HepG2 (cell line): ENCODE data around the gene KIAA1549. TPM values are rescaled to one million over a fixed set of nuclear protein-coding genes. Genes with fewer than 3 reads are reported as not detected.

Experiments used
- ARNT2 ChIP-seq: sonication (generic); formaldehyde crosslinking; IDR thresholded peaks from 2 replicates; pipeline ENCODE4 v1.8.0; 2022; ENCODE audit warnings: mild to moderate bottlenecking, low read depth, missing genetic modification reagents, moderate library complexity
- CBX1 ChIP-seq: IDR thresholded peaks from one replicate; pipeline ENCODE4 v1.6.1; 2016; ENCODE audit warnings: antibody characterized with exemption, low read depth
- ERF ChIP-seq: IDR thresholded peaks from 2 replicates; pipeline ENCODE4 v1.6.1; 2018; ENCODE audit warnings: missing biosample characterization, missing genetic modification reagents
- KLF11 ChIP-seq: IDR thresholded peaks from 2 replicates; pipeline ENCODE4 v1.6.1; 2016; ENCODE audit warnings: missing compliant biosample characterization
- ONECUT2 ChIP-seq: sonication (generic); formaldehyde crosslinking; IDR thresholded peaks from 2 replicates; pipeline ENCODE4 v1.4.0; 2020; ENCODE audit warnings: missing genetic modification reagents
- PHF21A ChIP-seq: sonication (generic); formaldehyde crosslinking; IDR thresholded peaks from 2 replicates; pipeline ENCODE4 v1.5.0; 2020; ENCODE audit warnings: mild to moderate bottlenecking, missing genetic modification reagents
- SOX5 ChIP-seq: IDR thresholded peaks from 2 replicates; pipeline ENCODE4 v1.6.1; 2016; ENCODE audit warnings: borderline replicate concordance
- ZBTB3 ChIP-seq: sonication (generic); formaldehyde crosslinking; IDR thresholded peaks from 2 replicates; pipeline ENCODE4 v1.4.0; 2020; ENCODE audit warnings: low read depth, mild to moderate bottlenecking, moderate library complexity, missing genetic modification reagents, borderline replicate concordance
- ZFYVE20 ChIP-seq: sonication (generic); formaldehyde crosslinking; IDR thresholded peaks from 2 replicates; pipeline ENCODE4 v1.8.0; 2023; ENCODE audit warnings: low read depth, mild to moderate bottlenecking, moderate library complexity, missing genetic modification reagents, borderline replicate concordance
- ZKSCAN5 ChIP-seq: sonication (generic); formaldehyde crosslinking; IDR thresholded peaks from 2 replicates; pipeline ENCODE4 v1.5.1; 2020; ENCODE audit warnings: mild to moderate bottlenecking, missing genetic modification reagents
- ZNF138 ChIP-seq: sonication (generic); formaldehyde crosslinking; IDR thresholded peaks from 2 replicates; pipeline ENCODE4 v1.5.0; 2020; ENCODE audit warnings: mild to moderate bottlenecking, low read depth, missing genetic modification reagents
- ZNF383 ChIP-seq: sonication (generic); formaldehyde crosslinking; IDR thresholded peaks from 2 replicates; pipeline ENCODE4 v1.4.0; 2020; ENCODE audit warnings: missing genetic modification reagents, mild to moderate bottlenecking, borderline replicate concordance
- polyA plus RNA-seq, 8 experiments: library from polyadenylated mRNA; depleted of rRNA in 3 of 8; stranded (reverse) in 7 of 8; unstranded in 1 of 8; fragments of >200 nt; fragmentation: Illumina TruSeq in 4 of 8; extraction: Trizol in 4 of 8; gene quantifications; 2 replicates each; pipeline versions ENCODE4 v1.2.1 to v1.2.3, GENCODE V29; 2011 to 2016; ENCODE audit warnings: low read depth in 4 of 8, missing spikeins in 1 of 8, mixed read lengths in 1 of 8; ENCODE audit not compliant: insufficient read depth in 1 of 8
- total RNA-seq, 5 experiments: library from RNA; depleted of rRNA; stranded (reverse); fragments of >200 nt; fragmentation: Illumina TruSeq; extraction: Trizol; gene quantifications; 2 replicates each; pipeline ENCODE4 v1.2.3, GENCODE V29; 2016; ENCODE audit warnings: low read depth in 1 of 5
- TF ChIP-seq, protein P1 (sequence below): IDR thresholded peaks from 2 replicates; pipeline ENCODE4 v1.6.1; 2016; ENCODE audit warnings: low read depth, control low read depth
- TF ChIP-seq, protein P2 (sequence below): sonication (generic); formaldehyde crosslinking; IDR thresholded peaks from 2 replicates; pipeline ENCODE4 v1.5.0; 2020; ENCODE audit warnings: missing genetic modification reagents
- TF ChIP-seq, protein P3 (sequence below): IDR thresholded peaks from 2 replicates; pipeline ENCODE4 v1.4.0; 2020; ENCODE audit warnings: mild to moderate bottlenecking, missing genetic modification reagents
- TF ChIP-seq, protein P4 (sequence below): sonication (generic); formaldehyde crosslinking; IDR thresholded peaks from 2 replicates; pipeline ENCODE4 v1.4.0; 2020; ENCODE audit warnings: mild to moderate bottlenecking, missing genetic modification reagents, borderline replicate concordance

KIAA1549 gene
- total and polyA plus RNA-seq, 2 of the 13 experiments (the other 11 are each of a cell fraction or from before 2014, with no cell fraction given) = 1.1 to 1.8 TPM

DNA sequence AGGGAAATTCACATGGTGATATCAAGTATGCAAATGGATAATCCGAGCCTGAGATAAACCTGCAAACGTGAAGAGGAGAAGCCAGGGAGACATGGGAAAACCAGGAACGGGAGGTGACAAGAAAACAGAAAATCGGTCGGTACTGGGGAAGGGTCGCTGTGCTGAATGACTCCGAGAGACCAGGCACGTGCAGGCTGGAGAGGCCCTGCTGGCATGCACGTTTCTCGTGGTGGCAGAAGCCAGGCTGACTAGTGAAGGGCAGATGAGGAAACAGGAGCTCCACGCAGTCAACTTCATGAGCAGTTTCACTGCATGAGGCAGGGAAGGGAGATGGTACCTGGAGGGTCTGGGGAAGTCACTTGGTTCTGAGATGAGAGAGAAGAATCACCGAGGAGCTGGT lies 48.3 kb downstream of the KIAA1549 start (continued):
- TF ChIP-seq, protein P1, sequence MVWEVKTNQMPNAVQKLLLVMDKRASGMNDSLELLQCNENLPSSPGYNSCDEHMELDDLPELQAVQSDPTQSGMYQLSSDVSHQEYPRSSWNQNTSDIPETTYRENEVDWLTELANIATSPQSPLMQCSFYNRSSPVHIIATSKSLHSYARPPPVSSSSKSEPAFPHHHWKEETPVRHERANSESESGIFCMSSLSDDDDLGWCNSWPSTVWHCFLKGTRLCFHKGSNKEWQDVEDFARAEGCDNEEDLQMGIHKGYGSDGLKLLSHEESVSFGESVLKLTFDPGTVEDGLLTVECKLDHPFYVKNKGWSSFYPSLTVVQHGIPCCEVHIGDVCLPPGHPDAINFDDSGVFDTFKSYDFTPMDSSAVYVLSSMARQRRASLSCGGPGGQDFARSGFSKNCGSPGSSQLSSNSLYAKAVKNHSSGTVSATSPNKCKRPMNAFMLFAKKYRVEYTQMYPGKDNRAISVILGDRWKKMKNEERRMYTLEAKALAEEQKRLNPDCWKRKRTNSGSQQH (CRISPR knock-in tag) = no peak
- no peak for TF ChIP-seq ONECUT2 (CRISPR knock-in tag)
- TF ChIP-seq ARNT2 (CRISPR knock-in tag) = no peak
- no peak for TF ChIP-seq PHF21A (CRISPR knock-in tag)
- TF ChIP-seq, protein P2, sequence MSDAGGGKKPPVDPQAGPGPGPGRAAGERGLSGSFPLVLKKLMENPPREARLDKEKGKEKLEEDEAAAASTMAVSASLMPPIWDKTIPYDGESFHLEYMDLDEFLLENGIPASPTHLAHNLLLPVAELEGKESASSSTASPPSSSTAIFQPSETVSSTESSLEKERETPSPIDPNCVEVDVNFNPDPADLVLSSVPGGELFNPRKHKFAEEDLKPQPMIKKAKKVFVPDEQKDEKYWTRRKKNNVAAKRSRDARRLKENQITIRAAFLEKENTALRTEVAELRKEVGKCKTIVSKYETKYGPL (CRISPR knock-in tag) = no peak
- TF ChIP-seq ZBTB3 = no peak
- no peak for TF ChIP-seq KLF11 (CRISPR knock-in tag)
- TF ChIP-seq, protein P3, sequence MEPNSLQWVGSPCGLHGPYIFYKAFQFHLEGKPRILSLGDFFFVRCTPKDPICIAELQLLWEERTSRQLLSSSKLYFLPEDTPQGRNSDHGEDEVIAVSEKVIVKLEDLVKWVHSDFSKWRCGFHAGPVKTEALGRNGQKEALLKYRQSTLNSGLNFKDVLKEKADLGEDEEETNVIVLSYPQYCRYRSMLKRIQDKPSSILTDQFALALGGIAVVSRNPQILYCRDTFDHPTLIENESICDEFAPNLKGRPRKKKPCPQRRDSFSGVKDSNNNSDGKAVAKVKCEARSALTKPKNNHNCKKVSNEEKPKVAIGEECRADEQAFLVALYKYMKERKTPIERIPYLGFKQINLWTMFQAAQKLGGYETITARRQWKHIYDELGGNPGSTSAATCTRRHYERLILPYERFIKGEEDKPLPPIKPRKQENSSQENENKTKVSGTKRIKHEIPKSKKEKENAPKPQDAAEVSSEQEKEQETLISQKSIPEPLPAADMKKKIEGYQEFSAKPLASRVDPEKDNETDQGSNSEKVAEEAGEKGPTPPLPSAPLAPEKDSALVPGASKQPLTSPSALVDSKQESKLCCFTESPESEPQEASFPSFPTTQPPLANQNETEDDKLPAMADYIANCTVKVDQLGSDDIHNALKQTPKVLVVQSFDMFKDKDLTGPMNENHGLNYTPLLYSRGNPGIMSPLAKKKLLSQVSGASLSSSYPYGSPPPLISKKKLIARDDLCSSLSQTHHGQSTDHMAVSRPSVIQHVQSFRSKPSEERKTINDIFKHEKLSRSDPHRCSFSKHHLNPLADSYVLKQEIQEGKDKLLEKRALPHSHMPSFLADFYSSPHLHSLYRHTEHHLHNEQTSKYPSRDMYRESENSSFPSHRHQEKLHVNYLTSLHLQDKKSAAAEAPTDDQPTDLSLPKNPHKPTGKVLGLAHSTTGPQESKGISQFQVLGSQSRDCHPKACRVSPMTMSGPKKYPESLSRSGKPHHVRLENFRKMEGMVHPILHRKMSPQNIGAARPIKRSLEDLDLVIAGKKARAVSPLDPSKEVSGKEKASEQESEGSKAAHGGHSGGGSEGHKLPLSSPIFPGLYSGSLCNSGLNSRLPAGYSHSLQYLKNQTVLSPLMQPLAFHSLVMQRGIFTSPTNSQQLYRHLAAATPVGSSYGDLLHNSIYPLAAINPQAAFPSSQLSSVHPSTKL (CRISPR knock-in tag) = no peak
- TF ChIP-seq ERF (CRISPR knock-in tag) = no peak
- TF ChIP-seq, protein P4, sequence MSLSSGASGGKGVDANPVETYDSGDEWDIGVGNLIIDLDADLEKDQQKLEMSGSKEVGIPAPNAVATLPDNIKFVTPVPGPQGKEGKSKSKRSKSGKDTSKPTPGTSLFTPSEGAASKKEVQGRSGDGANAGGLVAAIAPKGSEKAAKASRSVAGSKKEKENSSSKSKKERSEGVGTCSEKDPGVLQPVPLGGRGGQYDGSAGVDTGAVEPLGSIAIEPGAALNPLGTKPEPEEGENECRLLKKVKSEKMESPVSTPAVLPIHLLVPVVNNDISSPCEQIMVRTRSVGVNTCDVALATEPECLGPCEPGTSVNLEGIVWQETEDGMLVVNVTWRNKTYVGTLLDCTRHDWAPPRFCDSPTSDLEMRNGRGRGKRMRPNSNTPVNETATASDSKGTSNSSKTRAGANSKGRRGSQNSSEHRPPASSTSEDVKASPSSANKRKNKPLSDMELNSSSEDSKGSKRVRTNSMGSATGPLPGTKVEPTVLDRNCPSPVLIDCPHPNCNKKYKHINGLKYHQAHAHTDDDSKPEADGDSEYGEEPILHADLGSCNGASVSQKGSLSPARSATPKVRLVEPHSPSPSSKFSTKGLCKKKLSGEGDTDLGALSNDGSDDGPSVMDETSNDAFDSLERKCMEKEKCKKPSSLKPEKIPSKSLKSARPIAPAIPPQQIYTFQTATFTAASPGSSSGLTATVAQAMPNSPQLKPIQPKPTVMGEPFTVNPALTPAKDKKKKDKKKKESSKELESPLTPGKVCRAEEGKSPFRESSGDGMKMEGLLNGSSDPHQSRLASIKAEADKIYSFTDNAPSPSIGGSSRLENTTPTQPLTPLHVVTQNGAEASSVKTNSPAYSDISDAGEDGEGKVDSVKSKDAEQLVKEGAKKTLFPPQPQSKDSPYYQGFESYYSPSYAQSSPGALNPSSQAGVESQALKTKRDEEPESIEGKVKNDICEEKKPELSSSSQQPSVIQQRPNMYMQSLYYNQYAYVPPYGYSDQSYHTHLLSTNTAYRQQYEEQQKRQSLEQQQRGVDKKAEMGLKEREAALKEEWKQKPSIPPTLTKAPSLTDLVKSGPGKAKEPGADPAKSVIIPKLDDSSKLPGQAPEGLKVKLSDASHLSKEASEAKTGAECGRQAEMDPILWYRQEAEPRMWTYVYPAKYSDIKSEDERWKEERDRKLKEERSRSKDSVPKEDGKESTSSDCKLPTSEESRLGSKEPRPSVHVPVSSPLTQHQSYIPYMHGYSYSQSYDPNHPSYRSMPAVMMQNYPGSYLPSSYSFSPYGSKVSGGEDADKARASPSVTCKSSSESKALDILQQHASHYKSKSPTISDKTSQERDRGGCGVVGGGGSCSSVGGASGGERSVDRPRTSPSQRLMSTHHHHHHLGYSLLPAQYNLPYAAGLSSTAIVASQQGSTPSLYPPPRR (CRISPR knock-in tag) = no peak
- no peak for TF ChIP-seq ZKSCAN5
- TF ChIP-seq ZFYVE20 (CRISPR knock-in tag) = no peak
- TF ChIP-seq CBX1 = no peak
- TF ChIP-seq SOX5 (CRISPR knock-in tag) = no peak
- no peak for TF ChIP-seq ZNF138 (CRISPR knock-in tag)
- no peak for TF ChIP-seq ZNF383
